Hematopoietic multipotent progenitor cell treated with erythropoietin and hydrocortisone succinate and interleukin-3 and kit ligand, for 4 days (in vitro differentiated cells): ENCODE results near the gene NPB.

ENCODE experiments used
- DNase-seq: peaks from one replicate; pipeline ENCODE4 v3.0.0-alpha.2; 2015

The NPB gene

DNA sequence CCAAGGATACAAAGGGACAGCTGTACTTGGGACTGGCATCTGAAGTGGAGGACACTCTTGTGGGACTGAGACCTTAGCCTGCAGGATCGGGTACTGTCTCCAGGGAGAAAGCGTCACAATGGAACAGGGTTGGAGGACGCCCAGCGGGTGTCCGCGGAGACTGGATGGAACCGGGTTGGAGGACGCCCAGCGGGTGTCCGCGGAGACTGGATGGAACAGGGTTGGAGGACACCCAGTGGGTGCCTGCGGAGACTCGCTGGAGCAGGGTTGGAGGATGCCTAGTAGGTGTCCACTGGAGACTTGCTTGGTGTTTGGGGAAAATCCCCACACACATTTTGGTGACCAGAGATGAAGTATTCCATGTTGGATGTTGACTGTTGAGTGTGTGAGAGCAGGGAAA is 45.2 kb downstream of the NPB start, which contains the start of gene MYADML2:
TSS of gene MYADML2 (minus strand) at position 45 of the 400 bp plus-strand sequence. CDS start 5,492 bp downstream, outside the sequence.
- no peak for DNase-seq

DNA sequence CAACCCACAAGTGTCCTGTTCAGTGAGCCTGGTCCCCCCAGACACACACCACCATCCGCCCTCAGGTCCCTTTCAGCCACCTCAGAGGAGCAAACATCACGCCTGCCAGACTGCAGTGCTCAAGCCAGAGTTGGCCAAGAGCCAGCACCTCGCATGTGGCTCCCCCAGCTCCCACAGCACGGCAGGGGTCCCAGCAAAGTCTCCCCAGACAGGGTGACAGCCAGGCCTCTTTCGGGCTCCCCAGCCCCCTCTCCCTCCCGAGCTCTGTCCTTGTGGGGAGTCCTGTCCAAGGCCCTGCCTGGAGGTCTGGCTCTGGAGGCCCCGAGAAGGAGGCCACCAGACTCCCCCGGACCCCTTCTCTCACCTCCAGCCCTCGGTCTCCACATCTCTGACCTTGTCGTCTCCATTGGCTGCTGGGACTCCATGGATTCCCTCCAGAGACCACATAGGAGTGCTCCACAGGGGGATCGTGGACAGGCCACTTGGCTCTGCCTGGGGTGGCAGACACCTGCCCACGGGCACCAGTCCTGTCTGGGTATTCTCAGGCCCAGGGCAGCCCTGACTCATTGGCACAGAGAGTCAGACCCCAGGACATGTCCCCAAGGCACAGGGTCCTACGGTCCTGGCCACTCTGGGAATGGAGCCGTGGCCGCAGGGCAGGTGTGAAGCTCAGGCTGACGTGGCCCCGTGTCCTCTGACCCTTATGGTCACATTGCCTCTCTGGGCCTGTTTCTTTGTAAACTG is 46.8 kb downstream of the NPB start:
- DNase-seq: no peak

DNA sequence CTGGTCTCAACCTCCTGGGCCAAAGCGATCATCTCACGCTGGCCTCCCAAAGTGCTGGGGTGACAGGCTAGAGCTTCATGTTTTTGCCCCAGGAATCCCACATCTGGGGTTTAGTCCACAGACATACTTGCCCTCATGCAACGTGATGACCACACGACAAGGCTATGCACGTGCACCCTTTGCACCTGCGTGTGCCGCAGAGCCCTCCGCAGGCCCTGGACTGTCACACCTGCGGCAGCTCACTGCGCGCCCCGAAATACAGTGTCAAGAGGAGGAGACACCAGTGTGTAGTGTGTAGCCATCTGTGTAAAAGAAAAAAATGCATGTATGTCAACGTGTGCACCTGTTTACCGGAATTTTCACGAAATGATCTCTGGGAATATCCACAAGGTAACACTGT is 48.5 kb downstream of the NPB start:
- DNase-seq: no peak

DNA sequence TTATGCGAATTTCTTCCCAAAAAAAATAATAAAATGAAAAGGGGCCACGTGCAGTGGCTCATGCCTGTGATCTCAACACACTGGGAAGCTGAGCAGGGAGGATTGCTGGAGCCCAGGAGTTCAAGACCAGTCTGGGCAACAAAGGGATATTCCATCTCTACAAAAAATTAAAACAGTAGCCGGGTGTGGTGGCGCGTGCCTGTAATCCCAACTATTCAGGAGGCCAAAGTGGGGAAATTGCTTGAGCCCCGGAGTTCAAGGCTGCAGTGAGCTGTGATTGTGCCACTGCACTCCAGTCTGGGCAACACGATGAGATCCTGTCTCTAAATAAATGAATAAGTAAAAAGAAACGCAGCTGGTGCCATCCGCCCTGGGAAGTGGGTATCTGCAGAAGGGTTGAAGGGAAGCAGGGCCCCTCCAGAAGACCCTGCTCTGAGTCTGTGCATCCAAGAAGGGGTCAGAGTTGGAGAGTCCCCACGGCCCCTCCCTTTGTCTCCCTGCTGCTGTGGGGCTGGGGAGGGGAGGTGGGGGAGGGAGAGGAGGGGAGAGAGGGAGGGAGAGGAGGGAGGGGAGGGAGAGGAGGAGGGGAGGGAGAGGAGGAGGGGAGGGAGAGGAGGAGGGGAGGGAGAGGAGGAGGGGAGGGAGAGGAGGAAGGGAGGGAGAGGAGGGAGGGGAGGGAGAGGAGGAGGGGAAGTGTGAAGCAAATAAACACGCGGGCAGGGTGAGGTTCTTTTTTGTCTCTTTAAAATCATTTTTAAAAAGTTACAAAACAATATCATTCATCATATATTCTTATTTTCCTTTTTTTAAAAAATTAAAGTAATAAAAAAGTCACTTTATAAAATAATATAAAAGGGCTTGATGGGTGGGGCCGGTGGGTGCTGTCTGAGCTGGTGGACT is 50.0 kb downstream of the NPB start:
- no peak for DNase-seq
